Epithelial cell of proximal tubule (primary cell): ENCODE measurements around the gene KCNK13. TPM values are rescaled to one million over a fixed set of nuclear protein-coding genes. Genes with fewer than 3 reads are reported as not detected.

Experiments
- DNase-seq: peaks from one replicate; pipeline ENCODE4 v3.0.0-alpha.2; 2011; ENCODE audit warnings: low read depth
- H3K4me3 ChIP-seq: 2 replicates; pipeline ENCODE4 v1.5.1; 2011; ENCODE audit warnings: low read depth, mild to moderate bottlenecking, low read length
- CTCF ChIP-seq: conservative IDR thresholded peaks from 2 replicates; pipeline ENCODE4 v1.5.1; 2012; ENCODE audit warnings: low read depth, mild to moderate bottlenecking, low read length
- total RNA-seq: library from RNA; depleted of rRNA; stranded (reverse); fragments of >200 nt; gene quantifications from 2 replicates; pipeline ENCODE4 v1.2.3, GENCODE V29; 2015

KCNK13 gene
- total RNA-seq, 1 donor from 2014 or later, result 0.12 TPM

GRCh38 chr14:90049390-90049789 is 12.4 kb upstream of the KCNK13 start:
- H3K4me3 ChIP-seq, result no peak overlapping the region
- no peak for DNase-seq
- TF ChIP-seq CTCF, result no peak

GRCh38 chr14:90050271-90050670 is 11.5 kb upstream of the KCNK13 start:
- TF ChIP-seq CTCF, result no peak
- no peak overlapping the region for H3K4me3 ChIP-seq
- DNase-seq, result no peak

- no peak for DNase-seq
- no peak for TF ChIP-seq CTCF
- no peak overlapping the region for H3K4me3 ChIP-seq
Measured at GRCh38 chr14:90053044-90053443, 8.8 kb upstream of the KCNK13 start.

DNA sequence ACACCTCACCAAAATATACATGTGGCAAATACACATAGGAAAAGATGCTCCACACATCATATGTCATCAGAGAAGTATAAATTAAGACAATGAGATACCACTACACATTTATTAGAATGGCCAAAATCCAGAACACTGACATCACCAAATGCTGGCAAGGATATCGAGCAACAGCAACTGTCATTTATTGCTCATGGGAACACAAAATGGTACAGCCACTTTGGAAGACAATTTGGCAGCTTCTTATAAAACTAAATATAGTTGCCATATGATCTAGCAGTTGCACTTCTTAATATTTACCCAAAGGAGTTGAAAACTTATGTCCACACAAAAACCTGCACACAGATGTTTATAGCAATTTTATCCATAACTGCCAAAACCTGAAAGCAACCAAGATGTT is 7.0 kb upstream of the KCNK13 start:
- no peak overlapping the region for H3K4me3 ChIP-seq
- TF ChIP-seq CTCF, result no peak
- no peak for DNase-seq

- no peak for TF ChIP-seq CTCF
- no peak overlapping the region for H3K4me3 ChIP-seq
- DNase-seq, result no peak
Measured at GRCh38 chr14:90056826-90057225, 5.0 kb upstream of the KCNK13 start.

DNA sequence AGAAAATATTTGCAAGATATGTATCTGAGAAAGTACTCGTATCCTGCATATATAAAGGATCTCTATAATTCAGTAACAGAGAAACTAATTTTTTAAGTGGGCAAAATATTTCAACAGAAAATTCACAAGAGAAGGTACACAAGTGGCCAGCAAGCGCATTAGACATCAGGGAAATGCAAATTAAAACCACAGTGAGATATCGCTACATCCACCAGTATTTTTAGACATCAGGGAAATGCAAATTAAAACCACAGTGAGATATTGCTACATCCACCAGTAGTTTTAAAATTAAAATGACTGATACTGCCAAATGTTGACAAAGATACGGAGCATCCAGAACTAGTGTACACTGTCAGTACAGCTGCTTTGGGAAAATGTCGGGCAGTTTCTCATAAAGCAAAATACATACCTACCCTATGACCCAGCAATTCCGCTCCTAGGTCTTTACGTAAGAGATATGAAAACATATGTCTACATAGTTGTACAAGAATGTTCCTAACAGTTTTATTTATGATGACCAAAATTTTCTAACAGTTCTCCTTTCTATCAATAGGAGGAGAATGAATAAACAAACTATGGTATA is 2.8 kb upstream of the KCNK13 start:
- DNase-seq, result no peak
- TF ChIP-seq CTCF, result no peak
- no peak overlapping the region for H3K4me3 ChIP-seq

- peak; percentile 53 for TF ChIP-seq CTCF
- H3K4me3 ChIP-seq, result peak overlapping the region; percentile 48
- DNase-seq, result no peak
Measured at GRCh38 chr14:90060312-90060964, 1.4 kb upstream of the KCNK13 start.
